22Rv1 (cell line): ENCODE measurements around the gene EDC4.

Experiments used
- CTCF ChIP-seq: fragments of 450-650 bp; IDR thresholded peaks from 2 replicates; pipeline ENCODE4 v1.5.1; 2017; ENCODE audit warnings: mild to moderate bottlenecking
- ZFX ChIP-seq: fragments of 450-650 bp; IDR thresholded peaks from 2 replicates; pipeline ENCODE4 v1.6.1; 2017; ENCODE audit warnings: antibody characterized with exemption, borderline replicate concordance

- no peak for TF ChIP-seq CTCF
- no peak for TF ChIP-seq ZFX
Observed at GRCh38 chr16:67885545-67885944, 12.7 kb downstream of the EDC4 start.
